GM12878 (cell line): Measurements from ENCODE around the gene SULT2B1. TPM values are rescaled to one million over a fixed set of nuclear protein-coding genes. Genes with fewer than 3 reads are reported as not detected.
A peak's percentile ranks its signal among the peaks of the same experiment; 100 is the strongest.

Experiments used
- ATF7 ChIP-seq: fragments of 450-650 bp; IDR thresholded peaks from 2 replicates; pipeline ENCODE4 v1.6.1; 2016; ENCODE audit warnings: low read depth, mild to moderate bottlenecking
- BHLHE40 ChIP-seq, 2 experiments: fragments of 450-650 bp in 1 of 2; IDR thresholded peaks; 2 replicates each; pipeline ENCODE4 v1.6.1; 2011 to 2017; ENCODE audit warnings: low read depth in 2 of 2, borderline replicate concordance in 1 of 2, improper control_type of control experiment in 1 of 2, low read length in 1 of 2, mild to moderate bottlenecking in 1 of 2
- CHD2 ChIP-seq: IDR thresholded peaks from 2 replicates; pipeline ENCODE4 v1.6.1; 2011; ENCODE audit warnings: low read depth, low read length, improper control_type of control experiment, borderline replicate concordance
- CREM ChIP-seq: IDR thresholded peaks from 2 replicates; pipeline ENCODE4 v1.6.1; 2014; ENCODE audit warnings: antibody characterized with exemption, low read depth
- GATAD2B ChIP-seq: fragments of 450-650 bp; conservative IDR thresholded peaks from 2 replicates; pipeline ENCODE4 v1.6.1; 2017; ENCODE audit warnings: low read depth, mild to moderate bottlenecking, moderate library complexity
- HCFC1 ChIP-seq: fragments of 150-350 bp; IDR thresholded peaks from 2 replicates; pipeline ENCODE4 v1.6.1; 2014; ENCODE audit warnings: low read length
- MXI1 ChIP-seq: fragments of 150-350 bp; IDR thresholded peaks from 2 replicates; pipeline ENCODE4 v1.6.1; 2011; ENCODE audit warnings: low read depth, mild to moderate bottlenecking, inconsistent platforms, low read length, improper control_type of control experiment
- NR2C1 ChIP-seq: fragments of 450-650 bp; IDR thresholded peaks from 2 replicates; pipeline ENCODE4 v1.6.1; 2017; ENCODE audit warnings: antibody characterized with exemption, mild to moderate bottlenecking, moderate library complexity
- NR2C2 ChIP-seq: IDR thresholded peaks from 2 replicates; pipeline ENCODE4 v1.6.1; 2011; ENCODE audit warnings: borderline replicate concordance, low read depth; ENCODE audit not compliant: control insufficient read depth, insufficient read length
- POLR2AphosphoS5 ChIP-seq: IDR thresholded peaks from 2 replicates; pipeline ENCODE4 v1.6.1; 2011; ENCODE audit warnings: mild to moderate bottlenecking, low read length, inconsistent platforms
- POU2F2 ChIP-seq: IDR thresholded peaks from 3 replicates; pipeline ENCODE4 v1.6.1; 2011; ENCODE audit warnings: low read depth, mild to moderate bottlenecking, low read length, borderline replicate concordance
- RB1 ChIP-seq: fragments of 450-650 bp; formaldehyde crosslinking; IDR thresholded peaks from 2 replicates; pipeline ENCODE4 v1.6.1; 2017; ENCODE audit warnings: mild to moderate bottlenecking, borderline replicate concordance
- RBBP5 ChIP-seq: fragments of 200-600 bp; sonication (generic); conservative IDR thresholded peaks from 2 replicates; pipeline ENCODE4 v1.6.1; 2016
- RELA ChIP-seq: fragments of 450-650 bp; IDR thresholded peaks from 2 replicates; pipeline ENCODE4 v1.8.0; 2014; ENCODE audit warnings: borderline replicate concordance; ENCODE audit not compliant: partially characterized antibody
- SP1 ChIP-seq: IDR thresholded peaks from one replicate; pipeline ENCODE4 v1.6.1; 2011; ENCODE audit warnings: low read depth, low read length
- SPI1 ChIP-seq: IDR thresholded peaks from 2 replicates; pipeline ENCODE4 v1.6.1; 2011; ENCODE audit warnings: low read depth, mild to moderate bottlenecking, low read length, moderate library complexity, borderline replicate concordance; ENCODE audit not compliant: insufficient read depth
- SREBF1 ChIP-seq: IDR thresholded peaks from 2 replicates; pipeline ENCODE4 v1.6.1; 2012; ENCODE audit warnings: mild to moderate bottlenecking, low read length
- TCF3 ChIP-seq: IDR thresholded peaks from 2 replicates; pipeline ENCODE4 v1.6.1; 2012; ENCODE audit warnings: low read depth, mild to moderate bottlenecking, low read length, borderline replicate concordance; ENCODE audit not compliant: insufficient read depth
- polyA plus RNA-seq, 11 experiments: library from polyadenylated mRNA; depleted of rRNA in 4 of 11; unstranded in 6 of 11; stranded (reverse) in 5 of 11; fragments of >200 nt; fragmentation: Nextera tagmentation in 4 of 11; fragmentation: Illumina TruSeq in 1 of 11; extraction: Ambion mirVana in 4 of 11; extraction: Trizol in 1 of 11; gene quantifications; 1 replicate in 1 of 11; 2 replicates in 10 of 11; pipeline versions ENCODE4 v1.2.1 to v1.2.3, GENCODE V29; 2011 to 2016; ENCODE audit warnings: inconsistent platforms in 2 of 11, missing spikeins in 2 of 11, low read depth in 1 of 11
- total RNA-seq, 4 experiments: library from RNA; depleted of rRNA in 3 of 4; stranded (reverse); fragments of >200 nt in 3 of 4; fragmentation: Illumina TruSeq in 1 of 4; extraction: Trizol in 1 of 4; gene quantifications; 2 replicates each; pipeline versions ENCODE4 v1.2.1 to v1.2.3, GENCODE V29; 2013 to 2021
- TF ChIP-seq, protein P1 (sequence below): fragments of 450-650 bp; IDR thresholded peaks from 2 replicates; pipeline ENCODE4 v1.6.1; 2017; ENCODE audit warnings: mild to moderate bottlenecking, moderate library complexity
- TF ChIP-seq, protein P2 (sequence below): IDR thresholded peaks from 2 replicates; pipeline ENCODE4 v1.6.1; 2012; ENCODE audit warnings: low read depth, low read length, improper control_type of control experiment
- TF ChIP-seq, protein P3 (sequence below): IDR thresholded peaks from 2 replicates; pipeline ENCODE4 v1.6.1; 2012; ENCODE audit warnings: improper control_type of control experiment, low read depth, low read length; ENCODE audit not compliant: insufficient replicate concordance

Gene SULT2B1
- total and polyA plus RNA-seq, 10 of the 15 experiments (the other 5 are each of a cell fraction or from before 2014, with no cell fraction given) = 0.11 to 0.14 TPM; not detected in 8

DNA sequence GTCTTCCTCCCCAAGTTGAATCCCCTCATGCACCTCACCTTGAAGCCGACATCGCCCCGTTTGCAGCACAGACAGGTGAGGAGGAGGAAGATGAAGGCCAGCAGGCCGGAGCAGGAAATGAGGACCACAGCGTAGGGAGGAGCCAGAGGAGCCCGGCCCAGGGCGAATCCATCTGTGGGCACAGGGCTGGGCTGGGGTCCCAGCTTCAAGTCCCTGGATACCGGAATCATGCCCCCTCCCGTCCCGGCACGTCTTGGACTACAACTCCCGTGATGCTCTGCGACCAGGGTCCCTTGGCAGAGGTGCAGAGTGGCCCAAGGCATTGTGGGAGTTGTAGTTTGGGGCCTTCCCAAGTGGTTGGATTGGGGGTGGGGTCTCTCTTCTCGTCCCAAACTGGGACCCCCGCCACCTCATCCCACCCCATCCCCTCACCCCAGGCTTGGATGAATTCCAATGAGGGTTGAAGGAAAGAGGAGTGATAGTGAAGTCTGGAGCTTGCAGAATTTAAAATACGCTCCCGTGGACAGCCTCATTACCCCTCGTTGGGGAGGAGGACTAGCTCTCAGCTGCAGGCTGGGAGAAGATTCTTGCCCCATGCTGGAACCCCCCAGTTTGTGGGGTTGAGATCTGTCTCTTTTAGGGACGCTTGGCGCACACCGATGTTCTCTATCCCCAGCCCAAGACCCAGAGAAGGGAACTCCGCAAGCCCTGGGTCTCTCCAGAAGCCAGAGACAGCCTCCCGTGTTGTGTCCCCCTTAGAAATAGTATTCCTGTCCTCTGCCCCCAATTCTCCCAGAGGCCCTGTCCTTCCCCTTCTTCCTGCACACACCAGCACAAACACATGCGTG lies 41.3 kb upstream of the SULT2B1 start (continued):
- TF ChIP-seq, protein P1, sequence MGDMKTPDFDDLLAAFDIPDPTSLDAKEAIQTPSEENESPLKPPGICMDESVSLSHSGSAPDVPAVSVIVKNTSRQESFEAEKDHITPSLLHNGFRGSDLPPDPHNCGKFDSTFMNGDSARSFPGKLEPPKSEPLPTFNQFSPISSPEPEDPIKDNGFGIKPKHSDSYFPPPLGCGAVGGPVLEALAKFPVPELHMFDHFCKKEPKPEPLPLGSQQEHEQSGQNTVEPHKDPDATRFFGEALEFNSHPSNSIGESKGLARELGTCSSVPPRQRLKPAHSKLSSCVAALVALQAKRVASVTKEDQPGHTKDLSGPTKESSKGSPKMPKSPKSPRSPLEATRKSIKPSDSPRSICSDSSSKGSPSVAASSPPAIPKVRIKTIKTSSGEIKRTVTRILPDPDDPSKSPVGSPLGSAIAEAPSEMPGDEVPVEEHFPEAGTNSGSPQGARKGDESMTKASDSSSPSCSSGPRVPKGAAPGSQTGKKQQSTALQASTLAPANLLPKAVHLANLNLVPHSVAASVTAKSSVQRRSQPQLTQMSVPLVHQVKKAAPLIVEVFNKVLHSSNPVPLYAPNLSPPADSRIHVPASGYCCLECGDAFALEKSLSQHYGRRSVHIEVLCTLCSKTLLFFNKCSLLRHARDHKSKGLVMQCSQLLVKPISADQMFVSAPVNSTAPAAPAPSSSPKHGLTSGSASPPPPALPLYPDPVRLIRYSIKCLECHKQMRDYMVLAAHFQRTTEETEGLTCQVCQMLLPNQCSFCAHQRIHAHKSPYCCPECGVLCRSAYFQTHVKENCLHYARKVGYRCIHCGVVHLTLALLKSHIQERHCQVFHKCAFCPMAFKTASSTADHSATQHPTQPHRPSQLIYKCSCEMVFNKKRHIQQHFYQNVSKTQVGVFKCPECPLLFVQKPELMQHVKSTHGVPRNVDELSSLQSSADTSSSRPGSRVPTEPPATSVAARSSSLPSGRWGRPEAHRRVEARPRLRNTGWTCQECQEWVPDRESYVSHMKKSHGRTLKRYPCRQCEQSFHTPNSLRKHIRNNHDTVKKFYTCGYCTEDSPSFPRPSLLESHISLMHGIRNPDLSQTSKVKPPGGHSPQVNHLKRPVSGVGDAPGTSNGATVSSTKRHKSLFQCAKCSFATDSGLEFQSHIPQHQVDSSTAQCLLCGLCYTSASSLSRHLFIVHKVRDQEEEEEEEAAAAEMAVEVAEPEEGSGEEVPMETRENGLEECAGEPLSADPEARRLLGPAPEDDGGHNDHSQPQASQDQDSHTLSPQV = no peak
- TF ChIP-seq HCFC1 (peak; percentile 98), CREM (peak; percentile 66; the same call in 1 of the 2 replicates), RBBP5 (no peak), CHD2 (peak; percentile 76), MXI1 (no peak), SP1 (peak; percentile 25), POU2F2 (no peak), POLR2AphosphoS5 (no peak), BHLHE40 (IDR thresholded peaks at IDR 0.05; ENCODE audit: borderline replicate concordance in 1 of 2, low read depth in 2 of 2, low read length in 1 of 2) (no peak), SREBF1 (peak; percentile 71), NR2C1 (peak; percentile 42; the same call in 1 of the 2 replicates), RB1 (no peak), ATF7 (no peak), NR2C2 (no peak), TCF3 (no peak), RELA (peak; percentile 68), SPI1 (no peak), GATAD2B (no peak)
- TF ChIP-seq, protein P2, sequence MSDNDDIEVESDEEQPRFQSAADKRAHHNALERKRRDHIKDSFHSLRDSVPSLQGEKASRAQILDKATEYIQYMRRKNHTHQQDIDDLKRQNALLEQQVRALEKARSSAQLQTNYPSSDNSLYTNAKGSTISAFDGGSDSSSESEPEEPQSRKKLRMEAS = no peak
- TF ChIP-seq, protein P3, sequence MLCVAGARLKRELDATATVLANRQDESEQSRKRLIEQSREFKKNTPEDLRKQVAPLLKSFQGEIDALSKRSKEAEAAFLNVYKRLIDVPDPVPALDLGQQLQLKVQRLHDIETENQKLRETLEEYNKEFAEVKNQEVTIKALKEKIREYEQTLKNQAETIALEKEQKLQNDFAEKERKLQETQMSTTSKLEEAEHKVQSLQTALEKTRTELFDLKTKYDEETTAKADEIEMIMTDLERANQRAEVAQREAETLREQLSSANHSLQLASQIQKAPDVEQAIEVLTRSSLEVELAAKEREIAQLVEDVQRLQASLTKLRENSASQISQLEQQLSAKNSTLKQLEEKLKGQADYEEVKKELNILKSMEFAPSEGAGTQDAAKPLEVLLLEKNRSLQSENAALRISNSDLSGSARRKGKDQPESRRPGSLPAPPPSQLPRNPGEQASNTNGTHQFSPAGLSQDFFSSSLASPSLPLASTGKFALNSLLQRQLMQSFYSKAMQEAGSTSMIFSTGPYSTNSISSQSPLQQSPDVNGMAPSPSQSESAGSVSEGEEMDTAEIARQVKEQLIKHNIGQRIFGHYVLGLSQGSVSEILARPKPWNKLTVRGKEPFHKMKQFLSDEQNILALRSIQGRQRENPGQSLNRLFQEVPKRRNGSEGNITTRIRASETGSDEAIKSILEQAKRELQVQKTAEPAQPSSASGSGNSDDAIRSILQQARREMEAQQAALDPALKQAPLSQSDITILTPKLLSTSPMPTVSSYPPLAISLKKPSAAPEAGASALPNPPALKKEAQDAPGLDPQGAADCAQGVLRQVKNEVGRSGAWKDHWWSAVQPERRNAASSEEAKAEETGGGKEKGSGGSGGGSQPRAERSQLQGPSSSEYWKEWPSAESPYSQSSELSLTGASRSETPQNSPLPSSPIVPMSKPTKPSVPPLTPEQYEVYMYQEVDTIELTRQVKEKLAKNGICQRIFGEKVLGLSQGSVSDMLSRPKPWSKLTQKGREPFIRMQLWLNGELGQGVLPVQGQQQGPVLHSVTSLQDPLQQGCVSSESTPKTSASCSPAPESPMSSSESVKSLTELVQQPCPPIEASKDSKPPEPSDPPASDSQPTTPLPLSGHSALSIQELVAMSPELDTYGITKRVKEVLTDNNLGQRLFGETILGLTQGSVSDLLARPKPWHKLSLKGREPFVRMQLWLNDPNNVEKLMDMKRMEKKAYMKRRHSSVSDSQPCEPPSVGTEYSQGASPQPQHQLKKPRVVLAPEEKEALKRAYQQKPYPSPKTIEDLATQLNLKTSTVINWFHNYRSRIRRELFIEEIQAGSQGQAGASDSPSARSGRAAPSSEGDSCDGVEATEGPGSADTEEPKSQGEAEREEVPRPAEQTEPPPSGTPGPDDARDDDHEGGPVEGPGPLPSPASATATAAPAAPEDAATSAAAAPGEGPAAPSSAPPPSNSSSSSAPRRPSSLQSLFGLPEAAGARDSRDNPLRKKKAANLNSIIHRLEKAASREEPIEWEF = no peak
